Activated naive CD4-positive, alpha-beta T cell treated with anti-CD3 and anti-CD28 coated beads, Interleukin-2, amount 10 ng/mL, durations not matched to agents 7 days and 5 days (primary cell): Measurements from ENCODE around the gene RHOF.

Experiments used
- CTCF ChIA-PET: fragments of 350-600 bp; sonication (Branson Sonifier 250); formaldehyde crosslinking; loops from one replicate; lab custom pipeline; 2021; ENCODE audit warnings: antibody characterized with exemption; lab: Charles Lee
- DNase-seq: peaks from one replicate; pipeline ENCODE4 v3.0.0-alpha.2; 2020
- H3K27ac Mint-ChIP-seq: one replicate; pipeline ENCODE4 v1.8.0; 2021; ENCODE audit warnings: mild to moderate bottlenecking, moderate library complexity, mixed read lengths
- H3K27me3 Mint-ChIP-seq: one replicate; pipeline ENCODE4 v1.8.0; 2021; ENCODE audit warnings: mild to moderate bottlenecking, mixed read lengths
- H3K36me3 Mint-ChIP-seq: one replicate; pipeline ENCODE4 v1.8.0; 2021; ENCODE audit warnings: mixed read lengths
- H3K4me1 Mint-ChIP-seq: one replicate; pipeline ENCODE4 v1.8.0; 2021; ENCODE audit warnings: mixed read lengths
- H3K4me3 Mint-ChIP-seq: one replicate; pipeline ENCODE4 v1.8.0; 2021; ENCODE audit warnings: mild to moderate bottlenecking, moderate library complexity, mixed read lengths
- H3K9me3 Mint-ChIP-seq: one replicate; pipeline ENCODE4 v1.8.0; 2021; ENCODE audit warnings: mixed read lengths

RHOF gene

GRCh38 chr12:121793440-121793837, at the start of gene RHOF:
Gene RHOF, minus strand, starts transcription at chr12:121793688. Its CDS starts 55 bp downstream, at chr12:121793633.
- CTCF ChIA-PET = interaction anchor here (0.8 to 14.1 kb wide), 23 partner anchors 14 to 351 kb away, joined by 3 to 575 read pairs (median 8); partner anchors contain the start of genes CFAP251, PSMD9, SETD1B and TMEM120B
- Mint-ChIP-seq H3K9me3 (no peaks in the 10 kb centered on the region), H3K27me3 (no peaks in the 10 kb centered on the region), H3K4me1 (peaks cover 63% of the 10 kb centered on the region), H3K36me3 (peaks cover 48% of the 10 kb centered on the region), H3K27ac (peak within 1 kb of the TSS; percentile 99), H3K4me3 (peak within 1 kb of the TSS; percentile 92)
- DNase-seq = no peak

GRCh38 chr12:121839993-121840761, 46.7 kb upstream of the RHOF start:
- peak overlapping the region; percentile 81 for H3K27ac Mint-ChIP-seq

GRCh38 chr12:121839106-121839992, 45.9 kb upstream of the RHOF start:
- Mint-ChIP-seq H3K27ac (peak overlapping the region; percentile 81), H3K4me1 (peaks cover 18% of the 10 kb centered on the region), H3K4me3 (peak overlapping the region; percentile 97), H3K36me3 (peaks cover 2% of the 10 kb centered on the region), H3K27me3 (peaks cover 12% of the 10 kb centered on the region), H3K9me3 (no peaks in the 10 kb centered on the region)
- peak; percentile 99 for DNase-seq
- CTCF ChIA-PET = interaction anchor here (0.6 to 6.9 kb wide), 3 partner anchors 38 to 49 kb away, joined by 3 to 39 read pairs (median 4); partner anchors contain the start of genes PSMD9 and RHOF

More at GRCh38 chr12:121839993-121840761, 46.7 kb upstream of the RHOF start:
- peaks cover 18% of the 10 kb centered on the region for H3K4me1 Mint-ChIP-seq
- no peaks in the 10 kb centered on the region for H3K9me3 Mint-ChIP-seq
- peaks cover 2% of the 10 kb centered on the region for H3K36me3 Mint-ChIP-seq
- CTCF ChIA-PET = interaction anchor here (0.6 to 6.9 kb wide), 4 partner anchors 37 to 600 kb away, joined by 3 to 39 read pairs (median 4); partner anchors contain the start of genes PSMD9 and RHOF
- no peak for DNase-seq
- H3K27me3 Mint-ChIP-seq = peaks cover 12% of the 10 kb centered on the region
- peak overlapping the region; percentile 97 for H3K4me3 Mint-ChIP-seq

GRCh38 chr12:121838126-121838525, 44.6 kb upstream of the RHOF start:
- Mint-ChIP-seq H3K36me3 (peaks cover 2% of the 10 kb centered on the region), H3K4me1 (peaks cover 18% of the 10 kb centered on the region), H3K27ac (no peak overlapping the region), H3K4me3 (no peak overlapping the region), H3K9me3 (no peaks in the 10 kb centered on the region), H3K27me3 (peaks cover 12% of the 10 kb centered on the region)
- no peak for DNase-seq
- CTCF ChIA-PET = interaction anchor here (1.4 to 6.9 kb wide), 3 partner anchors 26 to 72 kb away, joined by 4 to 39 read pairs (median 5); partner anchors contain the start of gene RHOF

GRCh38 chr12:121837680-121838079, 44.2 kb upstream of the RHOF start:
- peaks cover 2% of the 10 kb centered on the region for H3K36me3 Mint-ChIP-seq
- CTCF ChIA-PET = interaction anchor here (0.8 to 6.9 kb wide), 5 partner anchors 11 to 72 kb away, joined by 3 to 39 read pairs (median 4); partner anchors contain the start of gene RHOF
- no peak overlapping the region for H3K4me3 Mint-ChIP-seq
- H3K9me3 Mint-ChIP-seq = no peaks in the 10 kb centered on the region
- DNase-seq = no peak
- peaks cover 18% of the 10 kb centered on the region for H3K4me1 Mint-ChIP-seq
- no peak overlapping the region for H3K27ac Mint-ChIP-seq
- H3K27me3 Mint-ChIP-seq = peaks cover 12% of the 10 kb centered on the region

- Mint-ChIP-seq H3K4me3 (no peak overlapping the region), H3K4me1 (no peaks in the 10 kb centered on the region), H3K27me3 (no peaks in the 10 kb centered on the region), H3K27ac (no peak overlapping the region), H3K36me3 (peaks cover 34% of the 10 kb centered on the region), H3K9me3 (no peaks in the 10 kb centered on the region)
- CTCF ChIA-PET = no interaction called here
- no peak for DNase-seq
Measured at GRCh38 chr12:121831571-121832245, 38.2 kb upstream of the RHOF start.

GRCh38 chr12:121830588-121831265, 37.2 kb upstream of the RHOF start:
- Mint-ChIP-seq H3K9me3 (no peaks in the 10 kb centered on the region), H3K27me3 (no peaks in the 10 kb centered on the region), H3K4me1 (no peaks in the 10 kb centered on the region), H3K27ac (no peak overlapping the region), H3K36me3 (peaks cover 41% of the 10 kb centered on the region), H3K4me3 (no peak overlapping the region)
- no peak for DNase-seq
- CTCF ChIA-PET = no interaction called here

- CTCF ChIA-PET = no interaction called here
- Mint-ChIP-seq H3K4me3 (no peak overlapping the region), H3K36me3 (peaks cover 42% of the 10 kb centered on the region), H3K27ac (no peak overlapping the region), H3K9me3 (no peaks in the 10 kb centered on the region), H3K4me1 (no peaks in the 10 kb centered on the region), H3K27me3 (no peaks in the 10 kb centered on the region)
- DNase-seq = no peak
Measured at GRCh38 chr12:121830134-121830533, 36.6 kb upstream of the RHOF start.

GRCh38 chr12:121829250-121829918, 35.9 kb upstream of the RHOF start:
- Mint-ChIP-seq H3K36me3 (peaks cover 47% of the 10 kb centered on the region), H3K4me1 (no peaks in the 10 kb centered on the region), H3K27ac (no peak overlapping the region), H3K9me3 (no peaks in the 10 kb centered on the region), H3K4me3 (no peak overlapping the region), H3K27me3 (no peaks in the 10 kb centered on the region)
- CTCF ChIA-PET = no interaction called here
- DNase-seq = no peak

GRCh38 chr12:121828826-121829225, 35.3 kb upstream of the RHOF start:
- peaks cover 49% of the 10 kb centered on the region for H3K36me3 Mint-ChIP-seq

GRCh38 chr12:121828306-121828705, 34.8 kb upstream of the RHOF start:
- no peaks in the 10 kb centered on the region for H3K4me1 Mint-ChIP-seq
- no peak for DNase-seq
- H3K27ac Mint-ChIP-seq = peak overlapping the region; percentile 3
- CTCF ChIA-PET = interaction anchor here (1.4 to 1.5 kb wide), 2 partner anchors 34 to 60 kb away, joined by 5 to 7 read pairs; partner anchors contain the start of gene PSMD9
- peaks cover 53% of the 10 kb centered on the region for H3K36me3 Mint-ChIP-seq
- H3K27me3 Mint-ChIP-seq = no peaks in the 10 kb centered on the region
- no peaks in the 10 kb centered on the region for H3K9me3 Mint-ChIP-seq
- H3K4me3 Mint-ChIP-seq = no peak overlapping the region

More at GRCh38 chr12:121828826-121829225, 35.3 kb upstream of the RHOF start:
- no peaks in the 10 kb centered on the region for H3K9me3 Mint-ChIP-seq
- H3K27ac Mint-ChIP-seq = no peak overlapping the region
- no peaks in the 10 kb centered on the region for H3K4me1 Mint-ChIP-seq
- H3K4me3 Mint-ChIP-seq = no peak overlapping the region
- no peaks in the 10 kb centered on the region for H3K27me3 Mint-ChIP-seq
- CTCF ChIA-PET = interaction anchor here (1.4 kb wide), 1 partner anchor 34 kb away, joined by 5 read pairs; no protein-coding TSS in a partner anchor
- DNase-seq = no peak

GRCh38 chr12:121827351-121828099, 34.0 kb upstream of the RHOF start:
- DNase-seq = no peak
- Mint-ChIP-seq H3K4me1 (no peaks in the 10 kb centered on the region), H3K4me3 (no peak overlapping the region), H3K27me3 (no peaks in the 10 kb centered on the region), H3K9me3 (no peaks in the 10 kb centered on the region), H3K27ac (peak overlapping the region; percentile 75), H3K36me3 (peaks cover 51% of the 10 kb centered on the region)
- CTCF ChIA-PET = interaction anchor here (1.1 to 1.5 kb wide), 3 partner anchors 33 to 61 kb away, joined by 5 to 7 read pairs (median 5); partner anchors contain the start of gene PSMD9
